Small intestine (tissue), 7 donors: Measurements from ENCODE around the gene GRIN2D. TPM values are rescaled to one million over a fixed set of nuclear protein-coding genes. Genes with fewer than 3 reads are reported as not detected.

Experiments
- DNase-seq, 2 donors: peaks; one replicate each; pipeline versions ENCODE4 v3.0.0 to v3.0.0-alpha.2; 2013
- FAIRE-seq: peaks from 2 replicates; lab custom pipeline; 2012; peaks lifted over from hg19 to GRCh38; lab: Jason Lieb, UNC
- H3K27ac ChIP-seq, 3 donors: one replicate each; pipeline ENCODE4 v1.5.1; 2013; ENCODE audit warnings: low read length in 2 of 3, mild to moderate bottlenecking in 2 of 3, control low read depth in 1 of 3, inconsistent platforms in 1 of 3, low read depth in 1 of 3, moderate library complexity in 1 of 3
- H3K27me3 ChIP-seq, 3 donors: one replicate each; pipeline ENCODE4 v1.6.1; 2013; ENCODE audit warnings: low read length in 3 of 3, inconsistent platforms in 1 of 3; ENCODE audit not compliant: control insufficient read depth in 3 of 3, insufficient read depth in 3 of 3
- H3K36me3 ChIP-seq, 3 donors: one replicate each; pipeline ENCODE4 v1.6.1; 2013; ENCODE audit warnings: low read length in 3 of 3, inconsistent platforms in 1 of 3, low read depth in 1 of 3, mild to moderate bottlenecking in 1 of 3, moderate library complexity in 1 of 3; ENCODE audit not compliant: control insufficient read depth in 3 of 3, insufficient read depth in 2 of 3
- H3K4me1 ChIP-seq, 3 donors: one replicate each; pipeline ENCODE4 v1.6.1; 2013; ENCODE audit warnings: low read length in 2 of 3, inconsistent platforms in 1 of 3, low read depth in 1 of 3, mild to moderate bottlenecking in 1 of 3, moderate library complexity in 1 of 3; ENCODE audit not compliant: control insufficient read depth in 3 of 3, insufficient read depth in 2 of 3
- H3K4me3 ChIP-seq, 3 donors: one replicate each; pipeline ENCODE4 v1.5.1; 2013; ENCODE audit warnings: low read length in 3 of 3, control low read depth in 1 of 3, inconsistent platforms in 1 of 3, low read depth in 1 of 3, mild to moderate bottlenecking in 1 of 3, moderate library complexity in 1 of 3
- H3K9me3 ChIP-seq, 2 donors: one replicate each; pipeline ENCODE4 v1.6.1; 2013; ENCODE audit warnings: low read depth in 1 of 2, low read length in 1 of 2; ENCODE audit not compliant: control insufficient read depth in 2 of 2, insufficient read depth in 1 of 2
- whole genome bisulfite sequencing, 3 donors: extraction: QIAGEN DNeasy Blood & Tissue Kit; methylation state at CpG; one replicate each; pipeline ENCODE4 v1.1.7; 2013; 5-methylcytosine and 5-hydroxymethylcytosine counted together
- polyA plus RNA-seq, 4 donors: library from polyadenylated mRNA; stranded (reverse) in 3 of 4; unstranded in 1 of 4; fragments of 200-250 nt in 3 of 4; fragments of 120-200 nt in 1 of 4; gene quantifications; one replicate each; pipeline versions ENCODE4 v1.2.1 to v1.2.3, GENCODE V29; 2013
- donor health status: healthy with polysubstance abuse.
- donor health status: control.
- donor health status: control.
- donor health status: Bipolar disorder and iron deficiency.
- donor health status: healthy.

The GRIN2D gene
- polyA plus RNA-seq, 4 donors = 0.25 to 0.27 TPM; not detected in 2

GRCh38 chr19:48396824-48397176, 3.3 kb downstream of the GRIN2D start:
- Histone ChIP-seq H3K36me3 (no peaks in the 10 kb centered on the region), H3K9me3 (no peaks in the 10 kb centered on the region), H3K4me3 (no peak overlapping the region), H3K4me1 (peaks cover 0 to 33% (median 2%) of the 10 kb centered on the region in 3 donors), H3K27ac (no peak overlapping the region), H3K27me3 (peaks cover 5 to 58% (median 22%) of the 10 kb centered on the region in 3 donors)
- 29 to 46% (median 43%) methylated on average over 2 of the region's 2 CpGs for WGBS, 3 donors
- FAIRE-seq (no peak), DNase-seq (no peak)

DNA sequence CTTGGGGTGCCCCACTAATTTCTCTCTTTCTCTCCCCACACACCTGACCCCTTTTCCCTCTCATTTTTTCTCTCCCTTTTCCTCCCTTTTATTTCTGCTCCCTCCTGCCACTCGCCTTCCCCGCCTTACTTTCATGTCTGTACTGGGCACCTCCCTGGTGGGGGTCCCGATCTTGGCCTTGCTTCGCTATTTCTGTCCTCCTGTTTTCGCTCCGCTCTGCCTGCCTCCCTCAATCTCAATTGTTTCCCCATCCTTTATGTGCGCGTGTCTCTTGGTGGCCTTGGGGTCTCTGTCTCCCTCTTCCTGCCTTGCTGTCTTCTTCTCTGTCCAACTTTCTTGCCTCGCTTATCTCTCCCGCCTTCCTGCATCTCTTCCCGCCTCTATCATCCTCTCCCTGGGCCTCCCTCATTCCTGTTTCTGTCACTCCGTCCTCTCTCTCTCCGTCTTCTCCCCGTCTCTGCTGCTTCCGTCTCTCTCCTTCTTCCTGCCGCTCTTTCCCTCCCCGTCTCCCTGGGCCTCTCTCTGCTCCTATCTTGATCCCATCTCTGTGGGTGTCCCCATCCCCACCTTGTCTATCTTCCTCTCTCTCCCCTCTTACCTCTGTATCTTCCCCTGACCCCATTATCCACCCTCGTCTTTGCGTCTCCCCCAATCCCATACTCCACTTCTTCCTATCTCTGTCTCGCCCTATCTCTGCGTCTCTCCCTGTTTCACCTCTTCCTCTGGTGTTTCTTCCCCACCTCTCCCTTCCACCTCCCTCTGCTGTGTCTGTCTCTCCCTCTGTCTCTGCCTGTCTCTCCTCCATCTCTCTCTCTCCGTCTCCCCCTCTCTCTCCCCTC, 4.0 kb downstream of the GRIN2D start:
- FAIRE-seq (no peak), DNase-seq (no peak)

DNA sequence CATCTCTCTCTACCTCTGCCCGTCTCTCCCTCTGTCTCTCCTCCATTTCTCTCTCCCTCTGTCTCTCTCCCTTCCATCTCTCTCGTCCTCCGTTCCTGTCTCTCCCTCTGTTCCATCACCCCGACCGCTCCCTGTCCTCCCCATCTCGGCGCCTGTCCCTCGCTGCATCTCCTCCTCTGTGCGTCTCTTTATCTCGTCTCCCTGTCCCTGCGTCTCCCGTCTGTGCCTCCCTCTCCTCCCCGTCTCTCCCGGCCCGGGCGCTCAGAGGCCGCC, 4.6 kb downstream of the GRIN2D start:
- Histone ChIP-seq H3K27ac (no peak overlapping the region), H3K36me3 (no peaks in the 10 kb centered on the region), H3K27me3 (peaks cover 5 to 51% (median 22%) of the 10 kb centered on the region in 3 donors), H3K4me1 (peaks cover 0 to 33% (median 2%) of the 10 kb centered on the region in 3 donors), H3K9me3 (no peaks in the 10 kb centered on the region), H3K4me3 (peak overlapping the region in 2 of 3 donors; percentile 32 to 59)
- FAIRE-seq = no peak
- no peak for DNase-seq
- 1 to 4% (median 3%) methylated on average over 17 of the region's 17 CpGs for WGBS, 3 donors

More for the DNA sequence above, 4.0 kb downstream of the GRIN2D start:
- Histone ChIP-seq H3K9me3 (no peaks in the 10 kb centered on the region), H3K27ac (no peak overlapping the region), H3K4me1 (peaks cover 0 to 33% (median 2%) of the 10 kb centered on the region in 3 donors), H3K27me3 (peaks cover 5 to 56% (median 22%) of the 10 kb centered on the region in 3 donors), H3K36me3 (no peaks in the 10 kb centered on the region), H3K4me3 (peak overlapping the region in 2 of 3 donors; percentile 32 to 59)
- 41 to 52% (median 42%) methylated on average over 22 of the region's 22 CpGs for WGBS, 3 donors

GRCh38 chr19:48398375-48399235, 5.1 kb downstream of the GRIN2D start:
- peak; percentile 79 to 88 for DNase-seq
- Histone ChIP-seq H3K9me3 (no peaks in the 10 kb centered on the region), H3K27me3 (peaks cover 5 to 45% (median 22%) of the 10 kb centered on the region in 3 donors), H3K4me3 (peak overlapping the region in 2 of 3 donors; percentile 32 to 59), H3K36me3 (no peaks in the 10 kb centered on the region), H3K27ac (peak overlapping the region in 1 of 3 donors; percentile 85), H3K4me1 (peaks cover 0 to 33% (median 2%) of the 10 kb centered on the region in 3 donors)
- 6 to 7% (median 6%) methylated on average over 64 to 104 of the region's 104 CpGs for WGBS, 3 donors
- no peak for FAIRE-seq

DNA sequence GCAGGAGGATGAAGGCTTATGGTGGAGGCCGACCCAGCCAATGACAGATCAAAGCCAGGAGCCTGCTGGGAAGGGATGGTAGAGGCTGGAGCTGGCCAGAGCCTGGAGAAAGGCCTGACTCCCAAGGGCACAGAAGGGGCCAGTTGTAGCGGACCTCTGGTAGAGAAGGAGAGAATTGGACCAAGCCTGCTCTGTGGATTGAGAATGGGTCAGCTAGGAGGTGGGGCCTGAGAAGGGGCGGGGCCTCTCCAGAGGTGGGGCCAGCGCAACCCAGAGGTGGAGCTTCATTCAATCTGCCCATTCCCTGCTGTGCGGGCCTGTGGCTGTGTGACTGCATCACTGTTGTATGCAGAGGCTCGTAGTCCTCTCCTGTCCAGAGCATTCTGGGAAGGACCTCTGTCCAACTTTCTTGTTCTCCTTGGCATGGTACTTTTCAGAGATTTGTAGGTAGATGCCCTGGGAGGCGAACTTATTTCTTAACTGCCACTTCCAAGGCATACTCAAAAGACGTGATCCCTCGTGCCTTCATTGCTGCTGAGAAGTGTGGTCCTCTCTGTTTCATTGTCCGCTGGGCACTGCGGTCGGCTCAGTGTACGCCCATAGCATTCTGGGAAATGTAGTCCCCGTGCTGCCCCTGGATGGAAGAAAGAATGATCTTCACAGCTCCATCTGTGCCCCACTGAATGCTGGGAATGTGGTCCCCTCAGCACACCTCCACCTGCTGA, 6.7 kb downstream of the GRIN2D start:
- Histone ChIP-seq H3K36me3 (no peaks in the 10 kb centered on the region), H3K9me3 (no peaks in the 10 kb centered on the region), H3K4me3 (no peak overlapping the region), H3K27me3 (peaks cover 4 to 29% (median 11%) of the 10 kb centered on the region in 3 donors), H3K4me1 (peaks cover 0 to 26% (median 2%) of the 10 kb centered on the region in 3 donors), H3K27ac (peak overlapping the region in 2 of 3 donors; percentile 32 to 66)
- WGBS, 3 donors = 29 to 39% (median 34%) methylated on average over 14 of the region's 14 CpGs
- FAIRE-seq (no peak), DNase-seq (peak; percentile 53 to 56)

DNA sequence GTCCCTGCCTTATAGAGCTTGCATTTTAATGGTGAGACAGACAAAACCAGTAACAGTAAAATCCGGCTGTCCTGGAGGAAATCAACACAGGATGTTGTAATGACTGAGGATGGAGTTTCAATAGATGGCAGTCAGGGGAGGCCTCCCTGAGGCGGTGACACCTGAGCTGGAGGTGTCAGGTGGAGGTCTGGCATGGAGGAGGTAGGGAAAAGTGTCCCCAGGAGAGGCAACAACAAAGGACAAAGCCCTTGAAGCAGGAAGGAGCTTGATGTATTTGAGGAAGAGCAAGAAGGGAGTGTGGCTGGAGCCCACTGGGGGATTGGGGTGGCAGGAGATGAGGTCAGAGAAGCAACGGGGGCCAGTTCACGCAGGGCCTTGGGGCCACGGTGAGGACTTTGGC, 7.8 kb downstream of the GRIN2D start:
- DNase-seq = no peak
- no peak for FAIRE-seq
- no peak overlapping the region for H3K27ac ChIP-seq
- H3K36me3 ChIP-seq = no peaks in the 10 kb centered on the region
- no peak overlapping the region for H3K4me3 ChIP-seq
- H3K9me3 ChIP-seq = peaks cover 0 to 7% of the 10 kb centered on the region in 2 donors
- peaks cover 0 to 24% (median 1%) of the 10 kb centered on the region in 3 donors for H3K27me3 ChIP-seq
- H3K4me1 ChIP-seq = peaks cover 0 to 18% (median 2%) of the 10 kb centered on the region in 3 donors
- 76 to 88% (median 77%) methylated on average over 5 of the region's 5 CpGs for WGBS, 3 donors

- no peaks in the 10 kb centered on the region for H3K36me3 ChIP-seq
- DNase-seq (peak; percentile 66 to 76), FAIRE-seq (no peak)
- WGBS, 3 donors = 29 to 41% (median 36%) methylated on average over 3 of the region's 3 CpGs
- peaks cover 0 to 7% of the 10 kb centered on the region in 2 donors for H3K9me3 ChIP-seq
- no peak overlapping the region for H3K27ac ChIP-seq
- H3K4me3 ChIP-seq = no peak overlapping the region
- peaks cover 0 to 13% (median 0%) of the 10 kb centered on the region in 3 donors for H3K27me3 ChIP-seq
- peaks cover 0 to 6% (median 0%) of the 10 kb centered on the region in 3 donors for H3K4me1 ChIP-seq
Observed at GRCh38 chr19:48403606-48404005, 10.1 kb downstream of the GRIN2D start.
